HepG2 (cell line): ENCODE data around the gene MALRD1. TPM values are rescaled to one million over a fixed set of nuclear protein-coding genes. Genes with fewer than 3 reads are reported as not detected.

Experiments
- ATAC-seq: fragments of 200-7000 bp; cut with Tn5 transposase; 3 replicates; pipeline ENCODE4 v1.9.1; 2020; ENCODE audit warnings: mild to moderate bottlenecking, moderate library complexity
- BruUV-seq: library from RNA; stranded (reverse); fragments of 400-500 nt; replicated peaks from 2 replicates; lab custom pipeline; 2021; lab: Mats Ljungman, UMichigan
- CTCF ChIA-PET: fragments of 300-600 bp; formaldehyde crosslinking; extraction: SDS; loops from one replicate; lab custom pipeline; 2021; ENCODE audit warnings: low total read pairs, inconsistent platforms, low intra/inter-chr PET ratio; lab: Yijun Ruan, JAX
- POLR2A ChIA-PET: fragments of 350-600 bp; sonication (Branson Sonifier 250); formaldehyde crosslinking; loops from one replicate; lab custom pipeline; 2020; ENCODE audit warnings: antibody characterized with exemption, inconsistent platforms; lab: Yijun Ruan, JAX
- DNase-seq: peaks from one replicate; pipeline ENCODE4 v3.0.0-alpha.2; 2015; ENCODE audit warnings: low spot score
- FAIRE-seq: peaks from 3 replicates; lab custom pipeline; 2011; peaks lifted over from hg19 to GRCh38; lab: Jason Lieb, UNC
- H2AFZ ChIP-seq: one replicate; pipeline ENCODE4 v1.6.1; 2011; ENCODE audit warnings: low read length, inconsistent platforms
- H3K27ac ChIP-seq: fragments of 300-600 bp; 3 replicates; pipeline ENCODE4 v1.8.0; 2011; ENCODE audit warnings: mixed run types, mild to moderate bottlenecking, mixed read lengths, low read length, inconsistent platforms; ENCODE audit not compliant: insufficient read depth; ENCODE audit errors: extremely low read length
- H3K27me3 ChIP-seq, 2 experiments: fragments of 200-600 bp in 1 of 2; 2 replicates in 1 of 2; 3 replicates in 1 of 2; pipeline versions ENCODE4 v1.6.0 to v1.8.0; 2011; ENCODE audit warnings: low read length in 2 of 2, mild to moderate bottlenecking in 2 of 2, moderate library complexity in 2 of 2, inconsistent platforms in 1 of 2; ENCODE audit not compliant: insufficient read depth in 2 of 2, control insufficient read depth in 1 of 2
- H3K36me3 ChIP-seq, 2 experiments: fragments of 200-600 bp in 1 of 2; replicated peaks in 1 of 2; 2 replicates in 1 of 2; 3 replicates in 1 of 2; pipeline versions ENCODE4 v1.5.1 to v1.8.0; 2011; ENCODE audit warnings: low read length in 2 of 2, inconsistent platforms in 1 of 2; ENCODE audit not compliant: insufficient read depth in 2 of 2, control insufficient read depth in 1 of 2
- H3K4me1 ChIP-seq: 2 replicates; pipeline ENCODE4 v1.5.1; 2012; ENCODE audit warnings: low read length, inconsistent platforms; ENCODE audit not compliant: insufficient read depth
- H3K4me2 ChIP-seq: 2 replicates; pipeline ENCODE4 v1.6.0; 2011; ENCODE audit warnings: low read depth, low read length, inconsistent platforms
- H3K4me3 ChIP-seq, 3 experiments: fragments of 200-600 bp in 1 of 3; sonication (generic), shearing (Covaris generic) in 1 of 3; replicated peaks in 1 of 3; 2 replicates each; pipeline ENCODE4 v1.5.1; 2011 to 2016; ENCODE audit warnings: low read length in 3 of 3, inconsistent platforms in 2 of 3, low read depth in 2 of 3, mild to moderate bottlenecking in 2 of 3, control low read depth in 1 of 3, mixed read lengths in 1 of 3; ENCODE audit not compliant: insufficient read depth in 1 of 3
- H3K79me2 ChIP-seq: one replicate; pipeline ENCODE4 v1.6.1; 2011; ENCODE audit warnings: low read length, inconsistent platforms; ENCODE audit not compliant: insufficient read depth
- H3K9ac ChIP-seq: 2 replicates; pipeline ENCODE4 v1.6.0; 2011; ENCODE audit warnings: mild to moderate bottlenecking, low read depth, low read length, inconsistent platforms; ENCODE audit not compliant: insufficient read depth
- H3K9me3 ChIP-seq: 2 replicates; pipeline ENCODE4 v1.5.1; 2012; ENCODE audit warnings: mild to moderate bottlenecking, low read length
- H4K20me1 ChIP-seq: 2 replicates; pipeline ENCODE4 v1.6.0; 2011; ENCODE audit warnings: inconsistent platforms, mild to moderate bottlenecking, low read length, moderate library complexity; ENCODE audit not compliant: insufficient read depth
- ARNT2 ChIP-seq: sonication (generic); formaldehyde crosslinking; IDR thresholded peaks from 2 replicates; pipeline ENCODE4 v1.8.0; 2022; ENCODE audit warnings: mild to moderate bottlenecking, low read depth, missing genetic modification reagents, moderate library complexity
- PPARG ChIP-seq: conservative IDR thresholded peaks from 2 replicates; pipeline ENCODE4 v1.6.1; 2016; ENCODE audit warnings: missing biosample characterization, missing genetic modification reagents
- RORA ChIP-seq: sonication (generic); formaldehyde crosslinking; IDR thresholded peaks from 2 replicates; pipeline ENCODE4 v1.5.0; 2020; ENCODE audit warnings: mild to moderate bottlenecking, missing genetic modification reagents, moderate library complexity
- WGBS: methylation state at CpG from one replicate; pipeline ENCODE4 v1.1.6; 2017; ENCODE audit warnings: low lambda C conversion rate; 5-methylcytosine and 5-hydroxymethylcytosine counted together
- in situ Hi-C: cut with HindIII; loops from 2 replicates; pipeline ENCODE4 v1.10.0; 2017; ENCODE audit warnings: low pct_unique_long_range_greater_than_20kb; ENCODE audit not compliant: extremely low pct_ligation_motif_present
- intact Hi-C: fragments of 100-400 bp; cut with micrococcal nuclease; formaldehyde crosslinking; loops from one replicate; pipeline ENCODE4 v1.10.0; 2022; ENCODE audit not compliant: unreplicated experiment
- polyA plus RNA-seq, 8 experiments: library from polyadenylated mRNA; depleted of rRNA in 3 of 8; stranded (reverse) in 7 of 8; unstranded in 1 of 8; fragments of >200 nt; fragmentation: Illumina TruSeq in 4 of 8; extraction: Trizol in 4 of 8; gene quantifications; 2 replicates each; pipeline versions ENCODE4 v1.2.1 to v1.2.3, GENCODE V29; 2011 to 2016; ENCODE audit warnings: low read depth in 4 of 8, missing spikeins in 1 of 8, mixed read lengths in 1 of 8; ENCODE audit not compliant: insufficient read depth in 1 of 8
- total RNA-seq, 5 experiments: library from RNA; depleted of rRNA; stranded (reverse); fragments of >200 nt; fragmentation: Illumina TruSeq; extraction: Trizol; gene quantifications; 2 replicates each; pipeline ENCODE4 v1.2.3, GENCODE V29; 2016; ENCODE audit warnings: low read depth in 1 of 5
- TF ChIP-seq, protein P1 (sequence below): sonication (generic); formaldehyde crosslinking; IDR thresholded peaks from 2 replicates; pipeline ENCODE4 v1.4.0; 2020; ENCODE audit warnings: missing genetic modification reagents
- TF ChIP-seq, protein P2 (sequence below), 2 experiments: fragments of 450-650 bp in 1 of 2; sonication (generic) in 1 of 2; formaldehyde crosslinking in 1 of 2; IDR thresholded peaks; 2 replicates each; pipeline versions ENCODE4 v1.6.1 to v1.8.0; 2016 to 2022; ENCODE audit warnings: antibody characterized with exemption in 1 of 2, mild to moderate bottlenecking in 1 of 2, missing genetic modification reagents in 1 of 2

The MALRD1 gene
- total and polyA plus RNA-seq, 2 of the 13 experiments (the other 11 are each of a cell fraction or from before 2014, with no cell fraction given) = 5.7 to 15.4 TPM

GRCh38 chr10:19204246-19204917 is 155.8 kb downstream of the MALRD1 start:
- no peak for ATAC-seq
- no peak overlapping the region for H3K4me3 ChIP-seq
- H3K79me2 ChIP-seq = no peaks in the 10 kb centered on the region
- ChIA-PET CTCF (no interaction called here), POLR2A (no interaction called here)
- in situ Hi-C loops = no loop called here
- H2AFZ ChIP-seq = no peak overlapping the region
- WGBS = 52% methylated on average over 5 of the region's 5 CpGs
- DNase-seq = no peak
- H3K9me3 ChIP-seq = no peaks in the 10 kb centered on the region
- no peak overlapping the region for H3K4me2 ChIP-seq
- no peaks in the 10 kb centered on the region for H3K4me1 ChIP-seq
- H3K27me3 ChIP-seq = no peaks in the 10 kb centered on the region
- H3K9ac ChIP-seq = no peak overlapping the region
- H3K36me3 ChIP-seq = no peaks in the 10 kb centered on the region
- no peak overlapping the region for H3K27ac ChIP-seq
- FAIRE-seq = no peak
- H4K20me1 ChIP-seq = no peaks in the 10 kb centered on the region
- BruUV-seq = no TSS peak
- intact Hi-C loops = no loop called here
- TF ChIP-seq PPARG (no peak), RORA (no peak), ARNT2 (CRISPR knock-in tag) (no peak)
- TF ChIP-seq, protein P1, sequence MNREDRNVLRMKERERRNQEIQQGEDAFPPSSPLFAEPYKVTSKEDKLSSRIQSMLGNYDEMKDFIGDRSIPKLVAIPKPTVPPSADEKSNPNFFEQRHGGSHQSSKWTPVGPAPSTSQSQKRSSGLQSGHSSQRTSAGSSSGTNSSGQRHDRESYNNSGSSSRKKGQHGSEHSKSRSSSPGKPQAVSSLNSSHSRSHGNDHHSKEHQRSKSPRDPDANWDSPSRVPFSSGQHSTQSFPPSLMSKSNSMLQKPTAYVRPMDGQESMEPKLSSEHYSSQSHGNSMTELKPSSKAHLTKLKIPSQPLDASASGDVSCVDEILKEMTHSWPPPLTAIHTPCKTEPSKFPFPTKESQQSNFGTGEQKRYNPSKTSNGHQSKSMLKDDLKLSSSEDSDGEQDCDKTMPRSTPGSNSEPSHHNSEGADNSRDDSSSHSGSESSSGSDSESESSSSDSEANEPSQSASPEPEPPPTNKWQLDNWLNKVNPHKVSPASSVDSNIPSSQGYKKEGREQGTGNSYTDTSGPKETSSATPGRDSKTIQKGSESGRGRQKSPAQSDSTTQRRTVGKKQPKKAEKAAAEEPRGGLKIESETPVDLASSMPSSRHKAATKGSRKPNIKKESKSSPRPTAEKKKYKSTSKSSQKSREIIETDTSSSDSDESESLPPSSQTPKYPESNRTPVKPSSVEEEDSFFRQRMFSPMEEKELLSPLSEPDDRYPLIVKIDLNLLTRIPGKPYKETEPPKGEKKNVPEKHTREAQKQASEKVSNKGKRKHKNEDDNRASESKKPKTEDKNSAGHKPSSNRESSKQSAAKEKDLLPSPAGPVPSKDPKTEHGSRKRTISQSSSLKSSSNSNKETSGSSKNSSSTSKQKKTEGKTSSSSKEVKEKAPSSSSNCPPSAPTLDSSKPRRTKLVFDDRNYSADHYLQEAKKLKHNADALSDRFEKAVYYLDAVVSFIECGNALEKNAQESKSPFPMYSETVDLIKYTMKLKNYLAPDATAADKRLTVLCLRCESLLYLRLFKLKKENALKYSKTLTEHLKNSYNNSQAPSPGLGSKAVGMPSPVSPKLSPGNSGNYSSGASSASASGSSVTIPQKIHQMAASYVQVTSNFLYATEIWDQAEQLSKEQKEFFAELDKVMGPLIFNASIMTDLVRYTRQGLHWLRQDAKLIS = no peak
- TF ChIP-seq, protein P2, sequence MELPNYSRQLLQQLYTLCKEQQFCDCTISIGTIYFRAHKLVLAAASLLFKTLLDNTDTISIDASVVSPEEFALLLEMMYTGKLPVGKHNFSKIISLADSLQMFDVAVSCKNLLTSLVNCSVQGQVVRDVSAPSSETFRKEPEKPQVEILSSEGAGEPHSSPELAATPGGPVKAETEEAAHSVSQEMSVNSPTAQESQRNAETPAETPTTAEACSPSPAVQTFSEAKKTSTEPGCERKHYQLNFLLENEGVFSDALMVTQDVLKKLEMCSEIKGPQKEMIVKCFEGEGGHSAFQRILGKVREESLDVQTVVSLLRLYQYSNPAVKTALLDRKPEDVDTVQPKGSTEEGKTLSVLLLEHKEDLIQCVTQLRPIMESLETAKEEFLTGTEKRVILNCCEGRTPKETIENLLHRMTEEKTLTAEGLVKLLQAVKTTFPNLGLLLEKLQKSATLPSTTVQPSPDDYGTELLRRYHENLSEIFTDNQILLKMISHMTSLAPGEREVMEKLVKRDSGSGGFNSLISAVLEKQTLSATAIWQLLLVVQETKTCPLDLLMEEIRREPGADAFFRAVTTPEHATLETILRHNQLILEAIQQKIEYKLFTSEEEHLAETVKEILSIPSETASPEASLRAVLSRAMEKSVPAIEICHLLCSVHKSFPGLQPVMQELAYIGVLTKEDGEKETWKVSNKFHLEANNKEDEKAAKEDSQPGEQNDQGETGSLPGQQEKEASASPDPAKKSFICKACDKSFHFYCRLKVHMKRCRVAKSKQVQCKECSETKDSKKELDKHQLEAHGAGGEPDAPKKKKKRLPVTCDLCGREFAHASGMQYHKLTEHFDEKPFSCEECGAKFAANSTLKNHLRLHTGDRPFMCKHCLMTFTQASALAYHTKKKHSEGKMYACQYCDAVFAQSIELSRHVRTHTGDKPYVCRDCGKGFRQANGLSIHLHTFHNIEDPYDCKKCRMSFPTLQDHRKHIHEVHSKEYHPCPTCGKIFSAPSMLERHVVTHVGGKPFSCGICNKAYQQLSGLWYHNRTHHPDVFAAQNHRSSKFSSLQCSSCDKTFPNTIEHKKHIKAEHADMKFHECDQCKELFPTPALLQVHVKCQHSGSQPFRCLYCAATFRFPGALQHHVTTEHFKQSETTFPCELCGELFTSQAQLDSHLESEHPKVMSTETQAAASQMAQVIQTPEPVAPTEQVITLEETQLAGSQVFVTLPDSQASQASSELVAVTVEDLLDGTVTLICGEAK (IDR thresholded peaks at IDR 0.05) = no peak
- TF ChIP-seq, protein P2 (CRISPR knock-in tag; IDR thresholded peaks at IDR 0.05) = no peak
